ENCODE results near the gene TSGA10IP. TPM values are rescaled to one million over a fixed set of nuclear protein-coding genes. Genes with fewer than 3 reads are reported as not detected.

The TSGA10IP gene
- total RNA-seq, 4 donors from 2014 or later = not detected

- Histone ChIP-seq H3K4me3 (peak overlapping the region in 1 of 4 donors; percentile 86), H3K36me3 (peaks cover 0 to 6% (median 2%) of the 10 kb centered on the region in 4 donors), H3K4me1 (peaks cover 27 to 36% (median 34%) of the 10 kb centered on the region in 4 donors), H3K27ac (no peak overlapping the region), H3K27me3 (no peaks in the 10 kb centered on the region), H3K9me3 (no peaks in the 10 kb centered on the region)
- no peak for DNase-seq
- no peak for TF ChIP-seq EP300 (IDR thresholded peaks at IDR 0.05; ENCODE audit: low read depth)
- TF ChIP-seq POLR2A (IDR thresholded peaks at IDR 0.05) = no peak
- TF ChIP-seq POLR2AphosphoS5 (IDR thresholded peaks at IDR 0.05) = no peak
- TF ChIP-seq, protein P1, sequence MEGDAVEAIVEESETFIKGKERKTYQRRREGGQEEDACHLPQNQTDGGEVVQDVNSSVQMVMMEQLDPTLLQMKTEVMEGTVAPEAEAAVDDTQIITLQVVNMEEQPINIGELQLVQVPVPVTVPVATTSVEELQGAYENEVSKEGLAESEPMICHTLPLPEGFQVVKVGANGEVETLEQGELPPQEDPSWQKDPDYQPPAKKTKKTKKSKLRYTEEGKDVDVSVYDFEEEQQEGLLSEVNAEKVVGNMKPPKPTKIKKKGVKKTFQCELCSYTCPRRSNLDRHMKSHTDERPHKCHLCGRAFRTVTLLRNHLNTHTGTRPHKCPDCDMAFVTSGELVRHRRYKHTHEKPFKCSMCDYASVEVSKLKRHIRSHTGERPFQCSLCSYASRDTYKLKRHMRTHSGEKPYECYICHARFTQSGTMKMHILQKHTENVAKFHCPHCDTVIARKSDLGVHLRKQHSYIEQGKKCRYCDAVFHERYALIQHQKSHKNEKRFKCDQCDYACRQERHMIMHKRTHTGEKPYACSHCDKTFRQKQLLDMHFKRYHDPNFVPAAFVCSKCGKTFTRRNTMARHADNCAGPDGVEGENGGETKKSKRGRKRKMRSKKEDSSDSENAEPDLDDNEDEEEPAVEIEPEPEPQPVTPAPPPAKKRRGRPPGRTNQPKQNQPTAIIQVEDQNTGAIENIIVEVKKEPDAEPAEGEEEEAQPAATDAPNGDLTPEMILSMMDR (IDR thresholded peaks at IDR 0.05) = no peak
- in situ Hi-C loops (cut with MboI; ENCODE audit: low pct_ligation_motif_present in 1 of 4, low pct_unique_long_range_greater_than_20kb in 1 of 4, low sequenced_read_pairs in 3 of 4) (no loop called here), intact Hi-C loops (cut with DNase I; ENCODE audit: low total_unique reads) (no loop called here)
- 83% methylated on average over 12 of the region's 12 CpGs; no CpG with 5 or more reads in 1 of the 2 donors for WGBS, 2 donors (ENCODE audit: low coverage in 1 of 2)
Observed at GRCh38 chr11:65921033-65921555, 24.2 kb upstream of the TSGA10IP start.

GRCh38 chr11:65921876-65922275 lies 23.4 kb upstream of the TSGA10IP start:
- H3K4me3 ChIP-seq = no peak overlapping the region
- in situ Hi-C loops (cut with MboI; ENCODE audit: low pct_ligation_motif_present in 1 of 4, low pct_unique_long_range_greater_than_20kb in 1 of 4, low sequenced_read_pairs in 3 of 4) (no loop called here), intact Hi-C loops (cut with DNase I; ENCODE audit: low total_unique reads) (no loop called here)
- H3K4me1 ChIP-seq = peaks cover 22 to 28% (median 27%) of the 10 kb centered on the region in 4 donors
- peaks cover 0 to 6% (median 2%) of the 10 kb centered on the region in 4 donors for H3K36me3 ChIP-seq
- TF ChIP-seq POLR2AphosphoS5 (IDR thresholded peaks at IDR 0.05) (no peak), EP300 (IDR thresholded peaks at IDR 0.05; ENCODE audit: low read depth) (no peak), POLR2A (IDR thresholded peaks at IDR 0.05) (no peak)
- TF ChIP-seq, protein P1 (IDR thresholded peaks at IDR 0.05) = no peak
- H3K27me3 ChIP-seq = no peaks in the 10 kb centered on the region
- no peaks in the 10 kb centered on the region for H3K9me3 ChIP-seq
- 93% methylated on average over 10 of the region's 10 CpGs; no CpG with 5 or more reads in 1 of the 2 donors for WGBS, 2 donors (ENCODE audit: low coverage in 1 of 2)
- no peak overlapping the region for H3K27ac ChIP-seq
- no peak for DNase-seq

DNA sequence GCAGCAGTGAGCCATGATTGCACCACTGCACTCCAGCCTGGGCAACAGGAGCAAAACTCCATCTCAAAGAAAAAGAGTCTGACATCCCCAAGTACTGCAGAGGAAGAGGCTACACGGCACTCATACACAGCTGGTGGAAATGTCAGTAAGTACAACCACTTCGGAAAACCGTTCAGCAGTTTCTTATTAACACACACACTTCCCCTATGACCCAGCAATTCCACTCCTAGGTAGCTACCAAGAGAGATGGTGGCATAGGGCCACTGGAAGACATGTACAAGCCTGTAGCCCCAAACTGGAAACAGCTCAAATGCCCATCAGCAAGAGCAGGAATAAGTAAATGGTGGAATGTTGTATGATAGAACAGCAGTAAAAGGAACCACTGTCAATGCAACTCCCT lies 22.7 kb upstream of the TSGA10IP start:
- H3K4me1 ChIP-seq = peaks cover 15 to 21% (median 20%) of the 10 kb centered on the region in 4 donors
- DNase-seq = no peak
- H3K4me3 ChIP-seq = no peak overlapping the region
- WGBS, 2 donors (ENCODE audit: low coverage in 1 of 2) = 85 to 100% methylated on average over 2 to 3 of the region's 3 CpGs
- TF ChIP-seq EP300 (IDR thresholded peaks at IDR 0.05; ENCODE audit: low read depth) (no peak), POLR2A (IDR thresholded peaks at IDR 0.05) (no peak), POLR2AphosphoS5 (IDR thresholded peaks at IDR 0.05) (no peak)
- TF ChIP-seq, protein P1 (IDR thresholded peaks at IDR 0.05) = no peak
- H3K27ac ChIP-seq = no peak overlapping the region
- no peaks in the 10 kb centered on the region for H3K9me3 ChIP-seq
- in situ Hi-C loops (cut with MboI; ENCODE audit: low pct_ligation_motif_present in 1 of 4, low pct_unique_long_range_greater_than_20kb in 1 of 4, low sequenced_read_pairs in 3 of 4) = no loop called here
- no peaks in the 10 kb centered on the region for H3K27me3 ChIP-seq
- peaks cover 0 to 6% (median 2%) of the 10 kb centered on the region in 4 donors for H3K36me3 ChIP-seq
- intact Hi-C loops (cut with DNase I; ENCODE audit: low total_unique reads) = no loop called here

- H3K4me3 ChIP-seq = no peak overlapping the region
- peaks cover 7 to 11% (median 9%) of the 10 kb centered on the region in 4 donors for H3K4me1 ChIP-seq
- DNase-seq = no peak
- intact Hi-C loops (cut with DNase I; ENCODE audit: low total_unique reads) = no loop called here
- in situ Hi-C loops (cut with MboI; ENCODE audit: low pct_ligation_motif_present in 1 of 4, low pct_unique_long_range_greater_than_20kb in 1 of 4, low sequenced_read_pairs in 3 of 4) = no loop called here
- H3K27ac ChIP-seq = no peak overlapping the region
- WGBS, 2 donors (ENCODE audit: low coverage in 1 of 2) = 81 to 89% methylated on average over 2 of the region's 2 CpGs
- no peak for TF ChIP-seq POLR2AphosphoS5 (IDR thresholded peaks at IDR 0.05)
- no peaks in the 10 kb centered on the region for H3K27me3 ChIP-seq
- H3K9me3 ChIP-seq = no peaks in the 10 kb centered on the region
- peaks cover 0 to 6% (median 2%) of the 10 kb centered on the region in 4 donors for H3K36me3 ChIP-seq
Observed at GRCh38 chr11:65925397-65925796, 19.9 kb upstream of the TSGA10IP start.
